AG09319 (cell line): ENCODE measurements around the gene NLK.

Experiments
- DNase-seq: peaks from one replicate; pipeline ENCODE4 v3.0.0-alpha.2; 2010; ENCODE audit warnings: low read depth; ENCODE audit errors: extremely low read depth
- TF ChIP-seq, protein P1 (sequence below): IDR thresholded peaks from 2 replicates; pipeline ENCODE4 v1.5.1; 2011; ENCODE audit warnings: low read depth, mild to moderate bottlenecking, inconsistent platforms, low read length, moderate library complexity

The NLK gene

DNA sequence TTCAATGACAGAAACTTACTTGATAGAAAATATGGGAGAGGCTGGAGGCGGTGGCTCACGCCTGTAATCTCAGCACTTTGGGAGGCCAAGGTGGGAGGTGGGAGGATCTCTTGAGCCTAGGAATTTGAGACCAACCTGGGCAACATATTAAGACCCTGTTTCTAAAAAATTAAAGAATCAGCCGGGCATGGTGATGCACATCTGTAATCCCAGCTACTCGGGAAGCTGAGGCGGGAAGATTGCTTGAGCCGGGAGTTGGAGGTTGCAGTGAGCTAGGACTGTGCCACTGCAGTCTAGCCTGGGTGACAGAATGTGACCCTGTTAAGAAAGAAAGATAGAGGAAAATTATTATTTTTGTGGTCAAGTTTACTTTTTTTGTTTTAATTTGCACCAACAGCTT, 2.1 kb upstream of the NLK start:
- no peak for DNase-seq
- TF ChIP-seq, protein P1, sequence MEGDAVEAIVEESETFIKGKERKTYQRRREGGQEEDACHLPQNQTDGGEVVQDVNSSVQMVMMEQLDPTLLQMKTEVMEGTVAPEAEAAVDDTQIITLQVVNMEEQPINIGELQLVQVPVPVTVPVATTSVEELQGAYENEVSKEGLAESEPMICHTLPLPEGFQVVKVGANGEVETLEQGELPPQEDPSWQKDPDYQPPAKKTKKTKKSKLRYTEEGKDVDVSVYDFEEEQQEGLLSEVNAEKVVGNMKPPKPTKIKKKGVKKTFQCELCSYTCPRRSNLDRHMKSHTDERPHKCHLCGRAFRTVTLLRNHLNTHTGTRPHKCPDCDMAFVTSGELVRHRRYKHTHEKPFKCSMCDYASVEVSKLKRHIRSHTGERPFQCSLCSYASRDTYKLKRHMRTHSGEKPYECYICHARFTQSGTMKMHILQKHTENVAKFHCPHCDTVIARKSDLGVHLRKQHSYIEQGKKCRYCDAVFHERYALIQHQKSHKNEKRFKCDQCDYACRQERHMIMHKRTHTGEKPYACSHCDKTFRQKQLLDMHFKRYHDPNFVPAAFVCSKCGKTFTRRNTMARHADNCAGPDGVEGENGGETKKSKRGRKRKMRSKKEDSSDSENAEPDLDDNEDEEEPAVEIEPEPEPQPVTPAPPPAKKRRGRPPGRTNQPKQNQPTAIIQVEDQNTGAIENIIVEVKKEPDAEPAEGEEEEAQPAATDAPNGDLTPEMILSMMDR = no peak

DNA sequence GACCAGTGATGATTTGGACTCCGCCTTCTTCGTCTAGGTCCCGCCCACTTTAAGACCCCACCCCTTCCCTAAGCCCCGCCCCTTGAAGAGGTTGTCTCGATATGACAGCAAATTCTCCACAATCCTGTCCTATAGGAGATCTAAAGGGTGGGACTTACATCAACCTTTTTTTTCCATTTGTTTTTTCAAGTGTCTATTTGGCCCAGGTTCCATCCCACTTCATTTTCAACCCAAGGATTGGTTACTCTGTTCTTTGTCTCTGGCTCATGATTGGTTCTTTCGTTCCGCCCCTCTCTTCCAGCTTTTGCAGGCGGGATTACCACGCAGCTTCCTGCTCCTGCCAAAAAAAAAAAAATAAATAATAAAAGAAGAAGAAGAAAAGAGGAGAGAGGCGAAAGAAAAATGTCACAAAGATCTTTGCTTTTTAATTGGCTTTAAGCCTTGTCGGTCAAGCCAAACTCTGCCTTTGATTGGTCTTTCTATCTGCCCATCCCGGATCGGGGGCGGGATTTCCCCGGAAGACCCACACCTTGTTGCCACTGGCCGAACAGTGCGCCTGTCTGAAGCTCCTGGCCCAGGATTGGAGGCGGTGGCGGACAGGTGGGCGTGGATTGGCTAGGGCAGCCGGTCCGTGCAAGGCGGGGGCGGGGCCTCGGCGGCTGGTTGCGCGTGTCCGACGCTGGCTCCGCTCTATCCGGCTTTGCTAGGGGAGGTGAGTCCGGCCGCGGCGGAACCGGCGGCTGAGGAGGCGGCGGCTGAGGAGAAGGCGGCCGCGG, 1.2 kb upstream of the NLK start:
- TF ChIP-seq, protein P1 = no peak
- peak; percentile 100 for DNase-seq

DNA sequence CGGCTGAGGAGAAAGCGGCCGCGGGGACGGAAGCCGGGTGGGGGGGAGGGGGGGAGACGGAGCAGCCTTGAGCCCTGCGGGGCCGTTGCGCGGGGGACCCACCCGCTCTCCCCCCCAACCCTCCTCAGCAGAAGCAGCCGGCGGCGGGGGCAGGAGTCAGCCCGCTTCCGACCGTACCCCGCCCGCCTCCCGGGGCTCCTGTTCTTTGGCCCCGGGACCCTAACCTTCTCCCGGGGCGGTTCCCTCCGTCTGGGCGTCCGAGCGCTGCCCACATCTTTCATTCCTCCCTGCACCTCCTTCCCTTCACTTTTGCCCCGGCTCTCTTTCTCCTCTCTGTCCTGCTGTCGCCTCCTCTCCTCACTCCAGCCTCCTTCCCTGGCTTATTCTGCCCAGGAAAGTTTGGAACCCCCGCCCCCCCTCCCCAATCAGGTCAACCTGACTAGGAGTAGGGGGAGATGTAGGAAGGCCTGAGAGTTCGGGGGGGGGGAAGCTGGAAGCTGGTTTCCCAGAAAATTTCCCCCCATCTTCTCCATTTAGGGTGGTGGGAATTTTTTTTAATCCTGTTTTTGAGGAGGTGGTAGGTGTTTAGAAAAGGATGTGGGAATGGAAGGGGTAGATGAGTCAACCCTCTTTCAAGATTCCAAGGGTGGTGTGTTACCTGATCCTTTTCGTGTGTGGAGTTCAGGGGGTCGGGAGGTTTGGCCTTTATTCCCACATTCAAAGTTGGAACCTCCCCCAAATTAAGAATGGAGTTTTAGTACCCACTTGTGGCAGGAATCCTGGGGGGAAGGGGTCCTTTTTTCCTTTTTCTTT, 427 bp upstream of the NLK start:
- DNase-seq = no peak
- TF ChIP-seq, protein P1 = no peak

GRCh38 chr17:28042721-28043291, 329 bp downstream of the NLK start:
- no peak for DNase-seq
- TF ChIP-seq, protein P1 = no peak

- no peak for DNase-seq
- TF ChIP-seq, protein P1 = no peak
Measured at GRCh38 chr17:28043296-28043695, 819 bp downstream of the NLK start.

DNA sequence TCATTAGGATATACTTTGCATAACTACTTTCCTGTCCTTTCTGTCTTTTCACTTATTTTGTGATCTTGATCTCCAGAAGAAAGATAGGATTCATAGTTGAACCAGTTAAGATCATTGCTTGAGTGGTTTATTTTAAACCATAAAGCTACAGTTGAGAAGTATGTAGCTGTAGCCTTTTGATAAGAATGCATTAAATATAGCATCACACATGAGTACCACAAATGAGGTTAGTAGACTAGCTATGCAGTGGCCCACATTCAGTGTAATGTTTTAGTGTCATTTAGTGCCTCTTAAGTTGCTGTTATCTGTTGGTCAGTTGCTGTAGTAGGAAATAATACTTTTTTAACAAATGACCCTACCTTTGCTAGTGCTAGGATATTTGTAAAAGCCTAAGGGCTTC, 1.3 kb downstream of the NLK start:
- DNase-seq = no peak
- TF ChIP-seq, protein P1 = no peak

- DNase-seq = no peak
- TF ChIP-seq, protein P1 = no peak
Measured at GRCh38 chr17:28045304-28045703, 2.8 kb downstream of the NLK start.
